Measurements from ENCODE around the gene FGD6.
"Not testable (repeated sequence)": the region's sequence is repeated elsewhere in the genome, so short reads cannot be mapped to it uniquely, and the experiment has no call there.

FGD6 gene

GRCh38 chr12:95141310-95141709 lies 76.0 kb downstream of the FGD6 start:
- no peak for DNase-seq
- no peaks in the 10 kb centered on the region for H3K4me1 Mint-ChIP-seq (ENCODE audit: low read depth in 2 of 2)
- H3K9me3 Mint-ChIP-seq = no peaks in the 10 kb centered on the region
- H3K36me3 Mint-ChIP-seq (ENCODE audit: insufficient read depth) = peaks cover 3% of the 10 kb centered on the region
- no peak overlapping the region for H3K27ac Mint-ChIP-seq
- no peak overlapping the region for H3K4me3 Mint-ChIP-seq
- H3K27me3 Mint-ChIP-seq = no peaks in the 10 kb centered on the region
- no peak for ATAC-seq (replicated peaks)

- not testable (repeated sequence) for DNase-seq; H3K27me3 Mint-ChIP-seq; H3K4me1 Mint-ChIP-seq (ENCODE audit: low read depth in 2 of 2); H3K4me3 Mint-ChIP-seq; H3K36me3 Mint-ChIP-seq (ENCODE audit: insufficient read depth); H3K9me3 Mint-ChIP-seq; ATAC-seq (replicated peaks); H3K27ac Mint-ChIP-seq
These were observed 79.2 kb downstream of the FGD6 start for GRCh38 chr12:95138031-95138430.

- H3K4me1 Mint-ChIP-seq (ENCODE audit: low read depth in 2 of 2) = no peaks in the 10 kb centered on the region
- H3K27me3 Mint-ChIP-seq = no peaks in the 10 kb centered on the region
- ATAC-seq (replicated peaks) (no peak), DNase-seq (no peak)
- no peak overlapping the region for H3K4me3 Mint-ChIP-seq
- no peaks in the 10 kb centered on the region for H3K9me3 Mint-ChIP-seq
- no peaks in the 10 kb centered on the region for H3K36me3 Mint-ChIP-seq (ENCODE audit: insufficient read depth)
- no peak overlapping the region for H3K27ac Mint-ChIP-seq
These were observed 80.7 kb downstream of the FGD6 start for GRCh38 chr12:95136598-95136997.

GRCh38 chr12:95134085-95134484 lies 83.2 kb downstream of the FGD6 start:
- DNase-seq (no peak), ATAC-seq (replicated peaks) (no peak)
- Mint-ChIP-seq H3K27ac (no peak overlapping the region), H3K27me3 (no peaks in the 10 kb centered on the region), H3K36me3 (ENCODE audit: insufficient read depth) (no peaks in the 10 kb centered on the region), H3K4me1 (ENCODE audit: low read depth in 2 of 2) (no peaks in the 10 kb centered on the region), H3K4me3 (no peak overlapping the region), H3K9me3 (no peaks in the 10 kb centered on the region)

- Mint-ChIP-seq H3K36me3 (ENCODE audit: insufficient read depth) (no peaks in the 10 kb centered on the region), H3K4me1 (ENCODE audit: low read depth in 2 of 2) (no peaks in the 10 kb centered on the region), H3K27ac (no peak overlapping the region), H3K4me3 (no peak overlapping the region), H3K27me3 (no peaks in the 10 kb centered on the region), H3K9me3 (no peaks in the 10 kb centered on the region)
- ATAC-seq (replicated peaks) (no peak), DNase-seq (no peak)
These were observed 85.5 kb downstream of the FGD6 start for GRCh38 chr12:95131589-95132340.

GRCh38 chr12:95130096-95130495 lies 87.2 kb downstream of the FGD6 start:
- no peaks in the 10 kb centered on the region for H3K36me3 Mint-ChIP-seq (ENCODE audit: insufficient read depth)
- H3K4me1 Mint-ChIP-seq (ENCODE audit: low read depth in 2 of 2) = no peaks in the 10 kb centered on the region
- ATAC-seq (replicated peaks) = no peak
- H3K4me3 Mint-ChIP-seq = no peak overlapping the region
- no peaks in the 10 kb centered on the region for H3K9me3 Mint-ChIP-seq
- no peaks in the 10 kb centered on the region for H3K27me3 Mint-ChIP-seq
- no peak overlapping the region for H3K27ac Mint-ChIP-seq
- DNase-seq = no peak

GRCh38 chr12:95129115-95129514 lies 88.2 kb downstream of the FGD6 start:
- no peaks in the 10 kb centered on the region for H3K9me3 Mint-ChIP-seq

GRCh38 chr12:95126736-95127135 lies 90.5 kb downstream of the FGD6 start:
- no peaks in the 10 kb centered on the region for H3K9me3 Mint-ChIP-seq
- ATAC-seq (replicated peaks) = no peak
- no peaks in the 10 kb centered on the region for H3K36me3 Mint-ChIP-seq (ENCODE audit: insufficient read depth)
- no peak overlapping the region for H3K4me3 Mint-ChIP-seq
- H3K4me1 Mint-ChIP-seq (ENCODE audit: low read depth in 2 of 2) = no peaks in the 10 kb centered on the region
- no peak for DNase-seq
- H3K27me3 Mint-ChIP-seq = no peaks in the 10 kb centered on the region
- H3K27ac Mint-ChIP-seq = peak overlapping the region in 1 of 2 donors; percentile 59

More at GRCh38 chr12:95129115-95129514, 88.2 kb downstream of the FGD6 start:
- no peak for ATAC-seq (replicated peaks)
- H3K4me3 Mint-ChIP-seq = no peak overlapping the region
- H3K27me3 Mint-ChIP-seq = no peaks in the 10 kb centered on the region
- H3K27ac Mint-ChIP-seq = no peak overlapping the region
- no peak for DNase-seq
- H3K36me3 Mint-ChIP-seq (ENCODE audit: insufficient read depth) = no peaks in the 10 kb centered on the region
- H3K4me1 Mint-ChIP-seq (ENCODE audit: low read depth in 2 of 2) = no peaks in the 10 kb centered on the region

- Mint-ChIP-seq H3K36me3 (ENCODE audit: insufficient read depth) (no peaks in the 10 kb centered on the region), H3K4me1 (ENCODE audit: low read depth in 2 of 2) (no peaks in the 10 kb centered on the region), H3K4me3 (no peak overlapping the region), H3K27ac (peak overlapping the region in 1 of 2 donors; percentile 59), H3K27me3 (no peaks in the 10 kb centered on the region), H3K9me3 (no peaks in the 10 kb centered on the region)
- ATAC-seq (replicated peaks) = no peak
- DNase-seq = no peak
These were observed 91.2 kb downstream of the FGD6 start for GRCh38 chr12:95126076-95126475.

- no peak overlapping the region for H3K27ac Mint-ChIP-seq
- H3K4me1 Mint-ChIP-seq (ENCODE audit: low read depth in 2 of 2) = no peaks in the 10 kb centered on the region
- no peaks in the 10 kb centered on the region for H3K9me3 Mint-ChIP-seq
These were observed 93.2 kb downstream of the FGD6 start for GRCh38 chr12:95124106-95124505.

GRCh38 chr12:95118788-95119179 lies 98.5 kb downstream of the FGD6 start:
- no peaks in the 10 kb centered on the region for H3K4me1 Mint-ChIP-seq (ENCODE audit: low read depth in 2 of 2)
- no peaks in the 10 kb centered on the region for H3K9me3 Mint-ChIP-seq
- H3K36me3 Mint-ChIP-seq (ENCODE audit: insufficient read depth) = no peaks in the 10 kb centered on the region
- no peaks in the 10 kb centered on the region for H3K27me3 Mint-ChIP-seq
- ATAC-seq (replicated peaks) (no peak), DNase-seq (no peak)
- H3K27ac Mint-ChIP-seq = no peak overlapping the region
- H3K4me3 Mint-ChIP-seq = no peak overlapping the region

More at GRCh38 chr12:95124106-95124505, 93.2 kb downstream of the FGD6 start:
- Mint-ChIP-seq H3K36me3 (ENCODE audit: insufficient read depth) (no peaks in the 10 kb centered on the region), H3K4me3 (no peak overlapping the region), H3K27me3 (no peaks in the 10 kb centered on the region)
- ATAC-seq (replicated peaks) = no peak
- no peak for DNase-seq

- ATAC-seq (replicated peaks) (no peak), DNase-seq (no peak)
- Mint-ChIP-seq H3K4me1 (ENCODE audit: low read depth in 2 of 2) (no peaks in the 10 kb centered on the region), H3K36me3 (ENCODE audit: insufficient read depth) (no peaks in the 10 kb centered on the region), H3K27ac (no peak overlapping the region), H3K27me3 (no peaks in the 10 kb centered on the region), H3K4me3 (no peak overlapping the region), H3K9me3 (no peaks in the 10 kb centered on the region)
These were observed 99.0 kb downstream of the FGD6 start for GRCh38 chr12:95118138-95118787.

- DNase-seq = peak; percentile 57 to 61 (median 58)
- no peak overlapping the region for H3K27ac Mint-ChIP-seq
These were observed 100.1 kb downstream of the FGD6 start for GRCh38 chr12:95117178-95117599.

GRCh38 chr12:95116773-95117172 lies 100.5 kb downstream of the FGD6 start:
- Mint-ChIP-seq H3K27me3 (no peaks in the 10 kb centered on the region), H3K27ac (no peak overlapping the region), H3K4me1 (ENCODE audit: low read depth in 2 of 2) (no peaks in the 10 kb centered on the region), H3K9me3 (no peaks in the 10 kb centered on the region), H3K36me3 (ENCODE audit: insufficient read depth) (no peaks in the 10 kb centered on the region), H3K4me3 (no peak overlapping the region)
- ATAC-seq (replicated peaks) (peak; percentile 73), DNase-seq (no peak)

More at GRCh38 chr12:95117178-95117599, 100.1 kb downstream of the FGD6 start:
- no peaks in the 10 kb centered on the region for H3K9me3 Mint-ChIP-seq
- no peaks in the 10 kb centered on the region for H3K27me3 Mint-ChIP-seq
- H3K4me3 Mint-ChIP-seq = no peak overlapping the region
- no peaks in the 10 kb centered on the region for H3K4me1 Mint-ChIP-seq (ENCODE audit: low read depth in 2 of 2)
- ATAC-seq (replicated peaks) = peak; percentile 78
- no peaks in the 10 kb centered on the region for H3K36me3 Mint-ChIP-seq (ENCODE audit: insufficient read depth)
